Skeletal muscle cell (primary cell): ENCODE measurements around the gene CDH13.

Source experiments
- DNase-seq: peaks from one replicate; pipeline ENCODE4 v3.0.0-alpha.2; 2010; ENCODE audit warnings: low read depth
- H3K4me3 ChIP-seq: 2 replicates; pipeline ENCODE4 v1.5.1; 2011; ENCODE audit warnings: low read depth, mild to moderate bottlenecking, control low read depth, low read length, moderate library complexity

CDH13 gene

GRCh38 chr16:83847371-83848225, 1220.8 kb downstream of the CDH13 start:
- DNase-seq, result no peak
- no peak overlapping the region for H3K4me3 ChIP-seq

DNA sequence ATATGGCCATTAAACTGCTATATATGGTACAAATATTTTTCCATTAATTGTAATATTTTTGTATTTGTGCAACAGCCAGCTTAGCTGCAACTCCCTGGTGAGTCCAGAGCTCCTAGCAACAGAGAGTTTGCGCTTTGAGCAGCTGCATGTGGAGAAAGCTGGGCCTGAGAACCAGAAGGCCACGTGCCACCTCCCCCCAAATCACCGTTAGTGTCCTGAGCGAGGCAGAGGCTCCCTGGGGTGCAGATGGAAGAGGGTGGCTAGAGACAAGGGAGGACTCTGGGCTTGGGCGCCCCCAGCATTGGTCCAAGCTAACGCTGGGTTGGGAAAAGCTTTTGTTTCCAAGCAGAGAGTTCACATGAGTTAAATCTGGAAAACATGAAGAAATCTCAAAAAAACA, 1222.7 kb downstream of the CDH13 start:
- H3K4me3 ChIP-seq, result no peak overlapping the region

More for the DNA sequence above, 1222.7 kb downstream of the CDH13 start:
- no peak for DNase-seq
